NCI-H1048 (cell line): ENCODE data around the gene CHD5.

Experiments
- DNase-seq: peaks from one replicate; lab custom pipeline; 2025; lab: John Stamatoyannopoulos, UW

The CHD5 gene

DNA sequence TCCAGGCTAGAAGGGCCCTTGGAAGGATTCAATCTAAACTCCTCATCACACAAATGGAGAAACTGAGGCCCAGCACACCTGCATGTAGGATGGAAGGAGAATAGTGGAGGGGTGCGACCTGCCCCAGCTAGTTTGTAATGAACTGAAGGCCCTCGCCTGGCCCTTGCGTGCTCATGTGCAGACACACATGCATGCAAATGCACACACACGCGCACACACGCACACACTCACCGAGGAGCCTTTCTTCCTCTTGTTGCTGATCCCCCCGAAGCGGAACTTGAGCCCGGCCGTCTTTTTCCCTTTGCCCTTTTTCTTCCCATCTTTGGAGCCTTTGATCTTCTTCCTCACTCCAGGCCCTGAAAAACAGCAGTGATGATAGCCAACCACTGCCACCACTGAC is 27.9 kb downstream of the CHD5 start:
- no peak for DNase-seq

DNA sequence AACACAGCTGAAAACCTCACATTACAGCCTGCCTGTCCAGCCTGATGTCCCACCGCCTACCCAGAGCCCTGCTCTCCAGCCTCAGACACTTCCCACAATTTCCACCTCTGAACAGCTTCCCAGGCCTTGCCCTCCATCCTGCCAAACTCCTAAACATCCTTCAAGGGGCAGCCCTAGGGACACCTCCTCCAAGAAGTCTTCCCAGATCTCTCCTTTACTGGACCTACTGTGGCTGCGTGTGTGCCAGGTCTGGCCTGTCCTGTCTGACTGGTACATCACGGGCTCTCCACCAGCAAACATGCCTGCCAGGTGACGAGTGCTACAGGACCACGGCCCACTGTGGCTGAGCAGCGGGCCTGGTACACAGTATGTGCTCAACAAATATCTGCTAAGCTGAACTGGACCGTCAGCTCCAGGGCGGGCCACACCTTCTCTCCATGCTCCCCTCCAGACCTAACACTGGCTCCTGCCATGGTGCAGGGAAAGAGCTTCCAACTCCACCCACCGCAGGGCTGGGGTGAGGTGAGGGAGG is 28.8 kb downstream of the CHD5 start:
- no peak for DNase-seq

DNA sequence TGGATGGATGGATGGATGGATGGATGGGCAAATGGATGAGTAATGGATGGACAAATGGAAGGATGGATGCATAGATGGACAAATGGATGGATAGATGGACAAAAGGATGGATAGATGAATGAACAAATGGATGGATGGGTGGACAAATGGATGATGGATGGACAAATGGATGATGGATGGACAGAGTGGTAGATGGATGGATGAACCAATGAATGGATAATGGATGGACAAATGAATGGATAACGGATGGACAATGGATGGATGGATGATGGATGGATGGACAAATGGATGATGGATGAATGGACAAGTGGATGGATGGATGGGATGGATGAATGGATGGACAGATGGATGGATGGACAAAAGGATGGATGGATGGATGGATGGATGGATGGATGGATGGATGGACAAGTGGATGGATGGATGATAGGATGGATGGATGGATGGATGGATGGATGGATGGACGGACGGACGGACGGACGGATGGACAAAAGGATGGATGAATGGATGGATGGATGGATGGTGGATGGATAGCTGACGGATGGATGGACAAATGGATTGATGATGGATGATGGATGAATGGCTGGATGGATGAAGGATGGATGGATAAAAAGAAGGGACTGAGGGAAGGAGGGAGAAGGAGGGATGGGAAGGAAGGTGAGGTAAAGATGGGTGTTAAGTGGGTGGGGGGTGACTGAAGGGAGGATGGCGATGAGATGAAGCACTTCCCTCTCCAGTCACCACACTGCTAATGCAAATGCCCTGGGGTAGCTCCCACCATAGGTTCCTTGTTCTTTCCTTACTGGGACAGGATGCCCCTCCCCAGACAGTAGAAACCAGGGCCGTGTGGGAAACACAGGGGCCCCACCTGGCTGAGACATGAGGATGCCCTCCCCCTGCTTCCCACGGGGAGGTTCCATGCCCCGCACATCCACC is 29.8 kb downstream of the CHD5 start:
- DNase-seq, result no peak

GRCh38 chr1:6149597-6149996 is 30.5 kb downstream of the CHD5 start:
- no peak for DNase-seq

DNA sequence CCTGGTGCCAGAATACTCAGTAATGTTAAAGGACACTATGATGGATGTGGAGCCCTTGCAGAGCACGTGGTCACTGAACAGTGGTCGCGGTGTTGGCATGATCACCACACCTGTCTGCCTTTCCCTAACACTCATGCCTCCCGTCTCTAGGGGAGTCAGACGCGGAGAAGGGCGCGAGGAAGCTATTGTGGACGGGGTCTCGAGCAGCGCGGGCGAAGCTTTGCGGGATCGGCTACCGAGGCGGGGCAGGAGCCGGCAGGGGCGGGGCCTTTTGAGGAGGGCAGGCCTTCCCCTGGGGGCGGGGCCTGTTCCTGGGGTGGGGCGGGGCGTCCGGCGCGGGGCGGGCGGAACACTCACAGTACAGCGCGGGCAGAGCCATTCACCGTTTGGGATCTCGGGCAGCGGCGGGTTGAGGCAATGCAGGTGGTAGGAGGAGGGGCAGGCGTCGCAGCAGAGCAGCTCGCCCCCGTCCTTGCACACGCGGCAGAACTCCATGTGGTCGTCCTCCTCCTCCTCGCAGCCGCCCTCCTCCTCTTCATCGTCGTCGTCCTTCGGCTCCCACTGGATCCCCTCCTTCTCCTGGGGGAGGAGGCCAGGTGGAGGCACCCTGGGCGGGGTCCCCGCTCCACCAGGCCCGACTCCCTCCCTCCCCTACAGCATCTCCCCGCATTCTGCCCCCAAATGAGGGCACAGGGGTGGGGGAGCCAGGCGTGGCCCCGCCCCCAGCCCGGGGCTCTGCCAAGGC is 31.5 kb downstream of the CHD5 start:
- DNase-seq, result peak; percentile 69

DNA sequence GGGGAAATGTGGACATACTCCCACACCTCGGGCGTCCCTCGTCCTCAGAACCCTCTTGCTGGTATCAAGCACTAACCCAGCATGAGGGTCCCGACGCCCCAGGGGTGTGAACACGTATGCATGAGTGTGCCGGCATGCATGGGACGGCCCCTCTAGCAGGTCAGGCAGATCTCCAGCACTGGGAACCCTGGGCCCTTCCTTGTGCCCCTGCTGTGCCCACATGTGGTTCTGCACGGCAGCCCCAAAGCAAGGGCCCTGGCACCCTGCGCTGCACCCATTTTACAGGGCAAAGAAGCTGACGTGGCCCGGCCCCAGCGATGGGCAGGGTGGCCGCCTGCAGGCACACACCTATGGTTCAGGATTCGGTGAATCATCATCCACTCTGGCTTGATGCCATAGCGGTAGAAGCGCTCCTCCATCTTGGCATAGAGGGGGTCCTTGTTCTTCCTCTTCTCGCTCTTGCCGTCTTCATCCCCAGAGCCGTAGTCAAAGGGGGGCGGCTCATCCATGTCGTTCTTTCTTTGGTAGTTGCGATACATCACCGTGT is 34.2 kb downstream of the CHD5 start:
- no peak for DNase-seq

DNA sequence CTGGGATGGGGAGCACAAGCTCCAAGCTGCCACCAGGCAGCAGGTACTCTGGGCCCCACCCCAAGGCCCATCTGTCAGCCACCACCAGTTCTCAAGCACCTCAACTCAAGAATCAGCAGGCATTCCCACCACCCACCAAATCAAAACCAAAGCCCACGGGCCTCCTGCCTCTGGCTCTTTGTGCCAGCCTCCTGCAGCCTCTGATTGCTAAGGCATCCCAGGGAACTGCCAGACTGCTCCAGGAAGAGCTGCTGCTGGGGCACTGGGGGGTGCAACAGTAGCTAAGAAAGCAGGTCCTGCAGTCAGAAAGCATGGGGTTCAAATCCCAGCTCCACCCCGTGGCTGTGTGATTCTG is 34.7 kb downstream of the CHD5 start:
- no peak for DNase-seq

DNA sequence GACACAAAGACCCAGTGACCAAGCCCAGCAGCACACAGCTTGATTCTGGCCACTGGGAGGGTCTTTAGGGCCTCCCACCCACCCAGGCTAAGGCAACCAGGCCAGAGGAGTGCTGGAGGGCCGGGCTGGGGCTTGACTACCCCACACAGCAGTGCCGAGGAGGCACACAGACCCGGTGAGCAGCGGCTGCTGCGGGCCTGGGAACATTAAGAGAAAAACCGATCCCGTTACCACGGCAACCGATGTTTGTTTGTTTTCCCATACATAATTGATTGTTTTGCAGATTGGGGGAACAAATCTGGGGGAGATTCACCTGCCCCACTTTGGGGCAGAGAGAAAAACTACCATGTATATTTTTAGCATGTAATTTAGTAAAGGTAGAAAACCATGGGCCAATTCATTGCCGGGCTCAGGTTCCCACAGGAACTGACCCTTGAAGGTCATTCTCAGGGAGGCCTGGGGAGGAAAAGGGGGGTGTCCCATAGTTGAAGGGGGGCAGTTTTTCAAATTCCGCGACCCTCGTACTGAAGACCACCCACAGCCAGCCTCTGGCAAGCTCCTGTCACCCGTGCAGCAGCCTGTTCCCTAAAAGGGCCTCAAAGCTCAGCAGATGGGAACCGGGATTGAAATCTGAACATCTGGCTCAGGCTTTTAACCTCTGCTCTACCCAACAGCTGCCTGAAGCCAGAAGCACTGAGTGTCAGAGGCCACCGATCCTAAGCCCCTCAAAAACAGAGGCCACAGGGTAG is 35.3 kb downstream of the CHD5 start:
- no peak for DNase-seq

DNA sequence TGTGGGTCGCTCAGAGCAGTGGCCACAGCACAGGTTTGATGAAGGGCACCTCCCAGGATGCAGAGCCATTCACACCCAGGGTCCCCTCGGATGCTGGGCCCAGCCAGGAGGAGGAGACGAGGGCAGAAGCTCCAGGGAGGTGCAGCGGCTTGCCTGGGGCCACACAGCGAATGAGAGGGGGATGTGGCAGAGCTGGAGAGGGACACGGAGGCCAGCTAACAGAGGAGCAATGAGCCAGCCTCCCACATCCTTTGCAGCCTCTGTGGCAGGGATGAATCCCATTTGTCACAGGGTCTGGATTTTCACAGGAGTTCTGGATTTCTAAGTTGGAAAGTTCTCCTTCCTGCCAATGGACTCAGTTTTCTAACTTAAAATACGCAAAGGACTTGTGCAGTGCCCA is 35.9 kb downstream of the CHD5 start:
- no peak for DNase-seq

- DNase-seq, result no peak
These were observed 36.7 kb downstream of the CHD5 start for GRCh38 chr1:6143395-6143794.

- DNase-seq, result no peak
These were observed 37.4 kb downstream of the CHD5 start for GRCh38 chr1:6142734-6143133.

DNA sequence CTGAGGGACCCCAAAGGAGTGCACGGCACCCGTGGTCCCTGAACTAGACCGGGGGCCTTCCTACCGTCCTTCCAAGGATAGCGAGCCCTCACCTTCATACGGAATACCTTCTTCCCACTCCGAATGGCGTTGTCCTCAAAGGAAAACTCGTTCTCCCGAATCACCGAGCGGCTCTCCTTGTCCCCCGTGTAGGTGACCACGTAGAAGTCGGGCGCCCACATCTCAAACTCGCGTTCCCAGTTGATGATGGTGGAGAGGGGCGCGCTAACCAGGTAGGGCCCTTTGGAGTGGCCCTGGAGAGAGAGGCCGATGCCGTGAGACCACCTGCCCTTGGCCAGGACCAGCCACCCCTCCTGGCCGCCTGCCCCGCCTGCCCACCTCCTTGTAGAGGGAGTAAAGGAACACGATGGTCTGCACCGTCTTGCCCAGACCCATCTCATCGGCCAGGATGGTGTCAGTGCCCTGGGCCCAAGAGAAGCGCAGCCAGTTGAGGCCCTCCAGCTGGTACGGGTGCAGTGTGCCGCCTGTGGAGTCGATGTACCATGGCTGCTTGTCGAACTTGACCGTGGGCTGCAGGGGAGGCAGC is 38.0 kb downstream of the CHD5 start:
- DNase-seq, result no peak

DNA sequence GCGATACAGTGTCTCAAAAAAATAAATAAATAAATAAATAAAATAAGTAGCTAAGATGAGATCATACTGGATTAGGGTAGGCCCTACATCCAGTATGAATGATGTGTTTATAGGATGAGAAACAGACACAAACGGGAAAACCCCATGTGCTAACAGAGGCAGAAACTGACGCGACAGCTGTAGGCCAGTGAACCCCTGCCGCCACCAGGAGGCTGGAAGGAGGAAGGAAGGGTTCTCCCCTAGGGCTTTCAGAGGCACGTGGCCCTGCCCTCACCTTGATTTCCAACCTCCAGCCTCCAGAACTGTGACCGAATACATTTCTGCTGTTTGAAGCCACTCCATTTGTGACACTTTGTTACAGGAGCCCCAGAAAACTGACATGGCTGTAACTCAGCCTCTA is 38.5 kb downstream of the CHD5 start:
- no peak for DNase-seq

DNA sequence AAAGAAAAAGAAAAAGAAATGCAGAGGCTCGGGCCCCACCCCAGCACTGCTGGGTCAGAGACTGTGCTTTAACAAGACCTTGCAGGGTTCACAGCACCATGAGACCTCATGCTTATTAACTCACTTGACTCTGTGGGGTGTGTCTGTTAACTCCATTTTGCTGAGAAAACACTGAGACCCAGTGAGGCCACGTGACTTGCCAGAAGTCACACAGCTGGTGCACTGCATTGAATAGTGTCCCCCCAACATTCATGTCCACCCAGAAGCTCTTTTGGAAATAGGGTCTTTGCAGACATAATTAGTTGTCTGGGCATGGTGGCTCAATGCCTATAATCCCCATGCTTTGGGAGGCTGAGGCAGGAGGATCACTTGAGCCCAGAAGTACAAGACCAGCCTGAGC is 39.7 kb downstream of the CHD5 start:
- DNase-seq, result no peak

- DNase-seq, result no peak
These were observed 42.4 kb downstream of the CHD5 start for GRCh38 chr1:6137758-6138157.

GRCh38 chr1:6136516-6137220 is 43.5 kb downstream of the CHD5 start:
- no peak for DNase-seq

GRCh38 chr1:6134741-6135510 is 45.2 kb downstream of the CHD5 start:
- no peak for DNase-seq

DNA sequence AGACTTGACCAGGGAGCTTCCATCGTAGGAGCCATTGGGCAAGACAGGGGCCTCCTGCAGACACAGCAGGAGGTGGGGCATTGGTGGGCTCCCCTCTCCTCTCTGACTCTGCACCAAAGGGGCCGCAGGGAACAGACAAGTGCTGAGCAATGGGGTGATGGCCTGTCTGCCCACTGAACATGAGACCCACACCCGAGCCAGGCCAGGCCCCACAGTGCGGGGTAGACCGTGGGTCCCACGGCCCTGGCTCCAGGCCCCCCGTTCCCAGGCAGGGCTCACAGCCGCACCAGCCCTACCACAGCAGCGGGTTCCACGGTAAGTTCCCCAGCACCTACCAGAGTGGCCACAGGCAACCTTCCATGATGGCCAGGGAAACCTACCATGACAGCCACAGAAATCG is 45.9 kb downstream of the CHD5 start:
- no peak for DNase-seq

DNA sequence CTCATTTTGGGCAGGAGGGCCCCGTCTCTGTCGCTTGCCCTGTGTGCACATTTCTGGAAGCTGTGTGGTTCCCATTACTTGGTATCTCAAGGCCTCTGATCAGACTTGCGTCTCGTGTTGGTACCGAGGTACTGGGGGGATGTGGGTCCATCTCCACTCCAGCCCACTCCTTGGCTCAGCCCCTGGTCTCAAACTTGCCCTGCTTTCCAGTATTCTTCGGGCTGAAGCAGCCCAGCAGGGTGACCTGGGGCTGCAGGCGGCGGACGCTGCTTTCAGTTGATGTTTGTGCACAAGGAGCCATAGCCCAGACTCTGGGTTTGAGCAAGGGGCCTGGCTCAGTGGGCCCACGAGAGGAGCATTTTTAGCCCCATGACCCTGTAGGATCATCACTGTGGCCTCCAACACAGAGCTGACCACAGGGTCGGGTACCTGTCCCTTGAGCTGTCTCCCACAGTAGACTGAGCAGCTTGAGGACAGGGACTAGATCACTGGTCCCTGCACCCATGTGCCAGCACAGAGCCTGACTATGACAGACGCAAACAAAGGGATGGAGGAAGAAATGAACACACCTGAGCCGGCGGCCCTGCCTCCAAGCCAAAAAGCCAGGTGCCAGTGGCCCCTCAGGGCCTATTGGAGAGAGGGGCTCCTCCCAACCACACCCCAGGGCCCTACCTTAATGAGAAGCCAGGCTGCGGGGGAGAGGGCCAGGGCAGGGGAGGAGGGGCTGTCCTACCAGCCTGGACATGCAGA is 46.8 kb downstream of the CHD5 start:
- DNase-seq, result no peak

DNA sequence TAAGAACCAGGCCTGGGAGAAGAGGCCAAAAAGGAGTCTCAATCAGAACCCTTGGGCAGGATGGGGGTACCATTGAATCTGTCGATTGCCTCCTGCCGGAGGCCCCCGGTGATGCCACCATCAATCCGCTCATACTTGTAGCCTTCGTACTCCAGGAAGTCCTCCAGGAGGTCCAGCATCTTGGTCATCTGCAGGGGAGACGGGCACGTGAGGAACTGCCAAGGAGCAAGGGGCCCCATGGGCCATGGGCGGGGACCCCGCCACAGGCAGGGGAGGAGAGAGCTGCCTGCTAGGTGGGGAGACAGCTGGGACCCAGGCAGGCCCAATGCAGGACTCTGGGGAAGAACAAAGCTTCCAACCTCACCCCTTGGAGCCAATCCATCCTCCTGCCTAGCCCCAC is 48.6 kb downstream of the CHD5 start:
- no peak for DNase-seq
